ENCODE results near the gene SMARCA1.

- TF ChIP-seq USF2 (CRISPR knock-in tag; IDR thresholded peaks at IDR 0.05) (no peak), ZNF121 (CRISPR knock-in tag; IDR thresholded peaks at IDR 0.05) (no peak), MAX (CRISPR knock-in tag; IDR thresholded peaks at IDR 0.05) (no peak), STAT6 (CRISPR knock-in tag; conservative IDR thresholded peaks at IDR 0.05; ENCODE audit: low read depth) (no peak), ZNF281 (CRISPR knock-in tag; IDR thresholded peaks at IDR 0.05) (no peak)
Observed at GRCh38 chrX:129556806-129557315, 33.6 kb upstream of the SMARCA1 start.

Data from WTC11 (cell line).